GM19238 (cell line): ENCODE results near the gene AAK1.
"Not testable (repeated sequence)": the region's sequence is repeated elsewhere in the genome, so short reads cannot be mapped to it uniquely, and the experiment has no call there.

Experiments used
- DNase-seq: peaks from one replicate; pipeline ENCODE4 v3.0.0; 2011; ENCODE audit warnings: low spot score; ENCODE audit not compliant: insufficient read length

The AAK1 gene

DNA sequence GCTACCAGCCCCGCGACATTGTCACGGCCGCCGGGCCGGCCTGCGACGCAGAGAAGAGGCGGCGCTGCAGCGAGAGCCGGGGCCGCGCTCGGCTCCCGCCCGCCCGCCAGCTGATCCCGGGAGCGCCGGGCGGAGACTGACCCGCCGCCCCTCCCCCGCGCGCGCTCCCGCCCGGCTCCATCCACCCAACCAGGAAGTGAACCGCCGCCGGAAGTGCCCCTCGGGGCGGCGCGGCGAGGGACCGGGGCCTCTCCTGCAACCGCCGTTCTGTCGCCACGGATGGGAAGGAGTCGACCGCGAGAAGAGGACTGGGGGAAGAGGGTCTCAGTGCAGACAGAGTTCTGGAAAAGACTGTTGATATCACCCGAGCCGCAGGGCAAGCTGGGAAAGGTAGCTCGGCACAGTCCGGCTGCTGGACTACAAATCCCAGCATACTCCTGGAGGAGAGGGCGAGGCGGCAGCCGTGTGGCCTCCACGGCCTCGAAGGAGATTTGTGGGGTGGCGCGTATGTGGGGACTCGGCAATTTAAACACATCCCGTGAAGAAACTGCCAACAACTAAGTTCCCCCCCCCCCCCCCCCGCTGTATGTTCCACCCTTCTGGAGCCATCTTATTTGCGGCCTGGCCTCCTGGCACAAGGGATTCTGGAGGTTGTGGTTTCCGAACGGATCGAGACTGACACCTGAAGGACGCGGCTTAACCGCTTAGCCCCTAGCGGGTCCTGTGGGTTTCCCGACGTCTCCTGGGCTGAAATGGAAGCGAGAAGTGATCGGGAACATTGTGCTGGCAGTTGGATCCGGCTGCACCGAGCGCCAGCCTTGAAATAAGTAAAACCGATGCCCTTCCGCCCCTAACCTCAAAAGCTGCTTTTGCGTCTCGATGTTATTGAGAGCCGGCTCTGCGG is at the start of gene AAK1:
AAK1 (minus strand) TSS at position 138 of the 904 bp plus-strand sequence. CDS start 699 bp downstream, outside the sequence.
- DNase-seq, result peak; percentile 74

DNA sequence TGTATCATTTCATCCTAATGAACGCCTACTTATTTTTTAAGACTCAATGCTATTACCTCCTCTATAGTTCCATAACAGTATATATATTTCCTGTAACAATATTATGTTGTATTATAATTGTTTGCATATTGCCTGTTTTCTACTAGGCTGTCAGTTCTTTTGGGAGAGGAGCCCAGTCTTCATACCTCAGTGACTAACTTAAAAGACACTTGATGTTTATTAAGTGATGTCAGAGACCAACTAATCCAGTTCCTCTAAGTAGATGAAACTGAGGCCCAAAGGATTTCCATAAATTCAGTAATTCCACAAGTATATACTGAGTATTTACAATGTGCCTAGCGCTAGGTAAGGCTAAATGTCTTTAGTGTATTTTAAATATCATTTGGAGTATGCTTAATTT is 48.9 kb upstream of the AAK1 start:
- no peak for DNase-seq

DNA sequence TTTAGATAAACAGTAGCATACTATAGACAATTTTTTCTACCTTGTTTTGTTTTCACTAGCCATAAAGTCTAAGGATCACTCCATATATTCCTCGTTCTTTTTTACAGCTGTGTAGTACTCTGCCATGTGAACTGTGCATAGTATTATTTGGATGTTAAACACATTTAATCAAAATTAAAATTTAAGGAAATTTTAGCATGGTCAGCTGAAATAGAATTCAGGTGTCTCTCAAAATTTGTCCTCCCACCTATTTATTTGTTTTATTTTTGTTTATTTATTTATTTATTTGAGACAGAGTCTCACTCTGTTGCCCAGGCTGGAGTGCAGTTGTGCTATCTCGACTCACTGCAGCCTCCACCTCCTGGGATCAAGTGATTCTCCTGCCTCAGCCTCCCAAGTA is 46.4 kb upstream of the AAK1 start:
- no peak for DNase-seq

DNA sequence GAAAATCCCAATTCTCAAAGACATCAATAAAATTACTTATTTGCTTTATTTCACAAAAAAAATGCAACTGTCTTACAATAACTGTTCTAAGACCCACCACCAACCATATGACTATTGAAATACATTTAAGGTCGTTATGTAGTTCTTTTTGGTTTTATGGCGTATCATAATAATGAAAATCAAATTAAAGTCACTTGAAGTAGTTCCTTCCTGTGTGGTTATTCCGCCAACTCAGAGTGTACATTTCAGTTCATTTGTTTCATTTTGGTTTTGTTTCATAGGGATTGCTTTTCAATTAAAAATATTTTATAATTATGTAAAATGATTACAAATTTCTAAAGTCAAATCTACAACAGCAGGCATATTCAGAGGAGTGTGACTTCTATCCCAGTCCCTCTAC is 45.9 kb upstream of the AAK1 start:
- no peak for DNase-seq

DNA sequence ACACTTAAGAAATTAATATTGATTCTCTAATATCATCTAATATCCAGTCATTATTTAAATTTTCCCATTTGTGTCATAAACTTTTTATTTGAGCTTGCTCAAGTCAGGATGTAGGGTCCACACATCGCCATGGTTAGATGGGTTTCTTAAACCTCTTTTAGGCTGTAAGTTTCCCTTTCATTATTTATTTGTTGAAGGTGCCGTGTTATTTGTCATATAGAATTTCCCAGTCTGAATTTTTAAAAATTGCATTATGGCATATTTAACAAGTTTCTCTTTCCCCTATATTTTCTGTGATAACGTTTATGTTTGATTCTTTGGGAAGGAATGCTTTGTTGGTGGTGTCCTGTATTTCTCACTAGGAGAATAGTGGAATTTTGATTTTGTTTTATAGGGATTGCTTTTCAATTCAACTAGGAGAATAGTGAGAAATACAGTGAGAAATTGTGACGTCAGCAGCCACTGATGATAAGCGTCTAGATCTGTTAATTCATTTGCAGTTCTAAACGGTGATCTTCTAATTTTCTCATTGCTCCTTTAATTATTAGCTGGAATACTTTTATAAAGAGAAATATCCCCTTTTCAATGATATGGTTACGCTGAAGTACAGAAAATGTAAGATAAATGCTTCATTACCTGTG is 44.6 kb upstream of the AAK1 start:
- DNase-seq, result no peak

DNA sequence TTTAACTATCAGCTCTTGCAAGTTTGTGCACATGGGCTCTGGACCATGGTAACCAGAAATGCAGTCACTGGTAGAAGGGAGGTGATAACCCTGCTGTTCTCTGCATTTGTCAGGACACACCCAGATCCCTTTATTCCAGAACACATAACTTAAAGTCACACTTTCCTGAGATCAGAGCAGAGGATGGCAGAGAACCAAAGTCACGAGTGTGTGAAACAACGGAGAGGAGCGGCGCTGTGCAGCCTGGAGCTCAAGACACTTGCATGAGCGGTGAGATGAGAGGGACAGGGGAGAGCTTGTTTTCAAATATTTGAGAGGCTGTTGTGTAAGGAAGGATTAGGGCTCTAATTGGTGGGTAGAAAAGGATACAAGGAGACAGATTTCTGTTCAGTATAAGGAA is 43.3 kb upstream of the AAK1 start:
- DNase-seq, result no peak

DNA sequence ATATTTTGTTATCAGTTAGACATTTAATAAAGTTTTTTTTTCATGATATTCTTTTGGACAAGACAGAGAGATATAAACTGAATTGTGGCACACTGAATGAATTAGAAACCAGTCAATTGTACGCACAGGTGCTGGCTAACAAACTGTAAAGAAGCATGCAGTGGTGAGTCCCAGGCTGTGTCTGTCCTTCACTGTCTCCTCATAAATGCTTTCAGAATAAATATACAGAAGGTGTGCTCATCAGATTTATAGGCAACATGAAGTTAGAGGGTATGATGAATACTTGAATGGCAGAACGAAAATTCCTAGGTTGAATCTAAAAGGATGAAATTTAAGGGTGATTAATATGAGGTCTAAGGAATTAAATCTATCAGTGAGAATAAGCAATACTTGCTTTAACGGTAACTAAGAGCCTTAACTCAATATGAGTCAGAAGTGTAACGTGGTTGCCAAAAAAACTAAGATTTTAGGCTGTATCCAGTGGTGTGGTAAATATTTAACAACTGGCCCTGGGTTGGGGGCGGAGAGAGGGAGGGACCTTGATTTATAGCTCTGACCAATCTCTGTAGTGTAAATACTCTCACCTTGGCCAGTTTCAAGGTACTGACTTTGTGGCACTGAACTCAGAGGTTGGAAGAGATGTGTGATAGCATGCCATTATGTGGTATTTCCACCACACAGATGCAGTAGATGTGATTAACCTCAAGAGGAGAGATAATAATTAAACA is 41.9 kb upstream of the AAK1 start:
- DNase-seq, result no peak

DNA sequence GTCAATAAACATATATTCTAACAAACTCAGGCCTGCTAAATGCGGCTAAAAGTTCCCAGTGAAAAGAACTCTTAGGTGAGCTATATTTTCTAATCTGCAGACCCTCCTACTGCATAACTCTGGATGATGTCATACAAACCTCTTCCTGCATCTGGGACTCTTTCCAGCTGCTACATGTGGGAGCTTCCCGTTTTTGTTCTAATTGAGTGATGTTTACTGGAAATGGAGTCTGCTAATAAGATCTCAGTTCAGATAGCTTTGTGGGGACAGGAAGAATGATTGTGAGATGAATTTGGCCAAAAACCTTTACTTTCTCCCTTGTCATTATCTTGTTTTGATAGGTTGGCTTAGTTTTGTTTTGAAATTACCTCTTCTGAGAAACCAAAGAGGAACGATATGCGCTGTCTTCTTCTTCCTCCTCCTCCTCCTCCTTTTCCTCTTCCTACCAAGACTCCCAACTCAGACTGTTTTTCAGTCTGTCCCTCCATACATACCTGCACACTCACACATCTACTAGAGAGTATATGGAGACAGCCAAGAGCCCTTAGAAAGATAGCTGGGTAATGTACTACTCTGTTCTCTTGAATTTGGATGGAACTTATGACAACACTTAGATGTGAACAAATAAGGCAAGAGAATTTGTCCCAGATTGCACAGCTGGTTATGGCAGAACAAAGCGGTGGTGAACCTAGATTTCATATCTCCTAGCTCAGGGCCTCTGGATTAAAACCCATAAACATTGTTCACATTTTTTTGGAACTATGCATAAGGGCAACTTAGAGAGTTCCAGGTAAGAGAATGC is 39.8 kb upstream of the AAK1 start:
- no peak for DNase-seq

DNA sequence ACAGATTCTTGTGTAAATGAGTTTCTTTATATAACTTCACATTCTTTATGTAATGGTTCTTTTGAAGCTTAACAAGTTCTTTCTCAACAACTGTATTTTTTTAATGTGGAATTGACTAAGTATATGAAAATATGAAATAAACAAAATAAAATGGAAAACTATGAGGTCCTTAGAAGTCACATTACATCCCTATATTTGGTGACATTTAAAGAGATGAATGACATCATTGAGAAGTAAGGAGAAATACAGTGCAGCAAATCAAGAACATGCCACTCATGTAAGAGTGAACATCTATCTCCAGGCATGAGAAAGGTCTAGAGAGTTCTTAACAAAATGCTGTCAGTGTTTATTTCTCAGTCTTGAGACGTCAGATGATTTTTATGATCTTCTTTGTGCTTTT is 39.0 kb upstream of the AAK1 start:
- DNase-seq, result no peak

DNA sequence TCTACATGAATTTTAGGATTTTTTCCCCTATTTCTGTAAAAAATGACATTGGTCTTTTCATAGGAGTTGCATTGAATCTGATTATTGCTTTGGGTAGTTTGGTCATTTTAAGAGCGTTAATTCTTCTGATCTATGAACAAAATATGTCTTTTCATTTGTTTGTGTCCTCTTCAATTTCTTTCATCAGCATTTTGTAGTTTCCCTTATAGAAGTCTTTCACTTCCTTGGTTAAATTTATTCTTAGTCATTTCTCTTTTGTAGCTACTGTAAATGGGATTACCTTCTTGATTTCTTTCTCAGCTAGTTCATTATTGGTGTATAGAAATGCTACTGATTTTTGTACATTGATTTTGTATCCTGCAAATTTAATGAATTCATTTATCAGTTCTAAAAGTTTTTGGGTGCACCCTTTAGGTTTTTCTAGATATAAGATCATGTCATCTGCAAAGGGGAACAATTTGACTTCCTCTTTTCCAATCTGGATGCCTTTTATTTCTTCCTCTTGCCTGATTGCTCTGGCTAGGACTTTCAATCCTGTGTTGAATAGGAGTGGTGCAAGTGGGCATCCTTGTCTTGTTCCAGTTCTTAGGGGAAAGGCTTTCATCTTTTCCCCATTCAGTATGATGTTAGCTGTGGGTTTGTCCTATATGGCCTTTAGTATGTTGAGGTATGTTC is 36.6 kb upstream of the AAK1 start:
- DNase-seq, result no peak

DNA sequence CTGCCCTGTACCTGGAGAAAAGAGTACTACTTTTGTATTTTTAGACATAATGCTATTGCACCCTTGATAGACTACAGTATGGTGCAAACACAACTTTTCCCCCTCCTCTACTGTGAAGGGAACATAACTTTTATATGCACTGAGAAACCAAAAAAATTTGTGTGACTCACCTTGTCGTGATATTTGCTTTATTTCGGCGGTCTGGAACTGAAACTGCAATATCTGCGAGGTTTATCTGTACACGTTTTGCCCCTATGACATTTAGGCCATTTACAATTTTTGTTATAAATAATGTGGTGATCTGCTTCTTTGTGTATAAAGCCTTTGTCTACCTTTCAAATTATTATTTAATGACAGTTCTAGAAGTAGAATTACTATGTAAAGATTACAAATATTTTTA is 34.4 kb upstream of the AAK1 start:
- no peak for DNase-seq

DNA sequence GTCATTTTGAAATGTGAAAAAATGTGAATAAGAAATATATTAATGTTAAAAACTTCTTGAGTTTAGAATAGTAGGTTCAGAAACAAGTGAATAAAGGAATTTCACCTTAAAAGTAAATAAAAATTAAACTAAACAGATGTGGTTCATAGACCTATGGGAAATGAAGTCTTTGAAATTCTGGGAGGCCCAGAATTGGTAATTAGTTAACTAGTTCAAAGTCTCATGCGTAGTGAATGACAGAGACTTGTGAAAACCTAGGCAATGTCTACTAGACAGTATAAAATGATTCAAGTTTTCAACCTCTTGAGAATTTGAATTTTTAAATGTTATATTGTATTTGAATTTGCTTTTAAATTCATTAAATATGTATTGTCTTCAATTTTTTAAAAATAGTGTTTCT is 32.6 kb upstream of the AAK1 start:
- DNase-seq, result no peak

DNA sequence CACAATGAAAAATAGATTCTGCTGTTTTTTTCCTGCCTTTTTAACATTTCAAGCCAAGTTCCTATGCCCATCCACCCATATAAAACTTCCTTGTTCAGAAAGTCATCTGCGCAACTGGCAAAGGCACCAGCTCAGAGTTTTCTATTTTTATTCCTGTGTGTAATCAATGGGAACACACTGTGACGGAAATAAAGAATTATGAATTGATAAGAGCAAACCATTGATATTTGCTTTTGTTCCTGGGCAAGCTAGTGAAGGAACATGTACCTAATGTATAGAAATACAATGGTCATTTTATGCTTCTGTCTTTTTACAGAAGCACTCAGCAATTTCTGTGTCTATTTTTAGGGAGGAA is 30.8 kb upstream of the AAK1 start:
- DNase-seq, result no peak

DNA sequence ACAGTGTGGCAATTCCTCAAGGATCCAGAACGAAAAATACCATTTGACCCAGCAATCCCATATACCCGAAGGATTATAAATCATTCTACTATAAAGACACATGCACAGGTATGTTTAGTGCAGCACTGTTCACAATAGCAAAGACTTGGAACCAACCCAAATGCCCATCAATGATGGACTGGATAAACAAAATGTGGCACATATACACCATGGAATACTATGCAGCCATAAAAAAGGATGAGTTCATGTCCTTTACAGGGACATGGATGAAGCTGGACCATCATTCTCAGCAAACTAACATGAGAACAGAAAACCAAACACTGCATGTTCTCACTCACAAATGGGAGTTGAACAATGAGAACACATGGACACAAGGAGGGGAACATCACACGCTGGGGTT is 29.6 kb upstream of the AAK1 start:
- DNase-seq, result not testable (repeated sequence)

DNA sequence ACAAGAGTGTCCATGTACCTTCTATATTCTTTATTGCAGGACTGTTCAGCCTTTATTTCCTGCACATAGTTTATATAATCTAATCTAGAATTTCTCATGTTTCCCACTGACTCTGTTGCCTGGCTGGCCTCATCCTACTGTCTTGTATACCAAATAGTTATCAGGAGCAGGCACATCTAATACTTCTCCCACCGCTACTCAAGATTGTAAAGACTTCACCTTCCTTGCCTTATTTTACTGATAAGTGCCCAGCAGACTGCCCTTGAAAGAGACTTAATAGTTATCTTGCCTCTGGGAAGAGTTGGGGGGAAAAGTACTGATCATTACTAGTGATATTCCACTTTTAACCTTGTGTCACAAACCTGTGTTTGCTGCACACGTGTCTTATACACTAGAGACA is 26.1 kb upstream of the AAK1 start:
- no peak for DNase-seq

DNA sequence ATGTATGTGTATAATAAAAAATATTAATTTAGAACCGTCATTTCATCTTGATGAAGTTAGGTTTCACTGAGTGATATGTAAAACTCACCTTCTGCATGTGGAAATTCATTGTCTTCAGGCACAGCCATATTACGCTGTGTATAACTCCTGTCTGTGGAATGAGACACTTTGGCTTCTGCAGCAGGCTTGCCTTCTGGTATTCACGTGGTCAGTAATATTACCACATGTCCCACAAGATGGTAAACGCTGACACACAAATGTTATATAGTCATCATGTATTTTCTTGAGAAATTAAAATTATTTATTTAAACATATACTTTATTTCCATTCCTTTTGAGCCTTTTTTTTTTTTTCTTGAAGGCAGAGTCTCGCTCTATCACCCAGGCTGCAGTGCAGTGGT is 25.1 kb upstream of the AAK1 start:
- no peak for DNase-seq

DNA sequence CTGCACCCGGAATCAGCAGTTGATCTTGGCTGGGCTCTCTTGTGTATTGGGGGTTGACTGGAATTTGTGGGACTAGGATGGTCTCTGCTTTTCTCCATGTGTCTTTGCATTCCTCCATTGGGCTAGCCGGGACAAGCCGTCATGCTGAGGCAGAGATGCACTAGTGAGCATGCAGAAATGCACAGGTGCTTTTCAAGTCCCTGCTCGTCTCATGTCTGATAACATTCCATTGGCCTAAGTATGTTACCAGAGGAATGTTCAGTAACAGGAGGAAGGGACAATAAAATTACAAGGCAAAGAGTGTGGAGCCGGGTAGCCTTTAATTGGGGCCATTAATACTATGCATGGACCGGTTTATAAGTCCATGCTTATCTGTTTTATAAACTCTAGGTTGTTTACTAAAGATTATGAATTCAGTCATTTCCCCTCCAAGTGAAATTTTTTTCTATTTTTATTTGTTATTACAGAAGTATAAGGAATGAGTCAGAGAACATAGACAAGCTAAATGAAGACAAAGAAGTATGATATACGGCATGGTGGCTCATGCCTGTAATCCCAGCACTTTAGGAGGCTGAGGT is 24.4 kb upstream of the AAK1 start:
- no peak for DNase-seq

DNA sequence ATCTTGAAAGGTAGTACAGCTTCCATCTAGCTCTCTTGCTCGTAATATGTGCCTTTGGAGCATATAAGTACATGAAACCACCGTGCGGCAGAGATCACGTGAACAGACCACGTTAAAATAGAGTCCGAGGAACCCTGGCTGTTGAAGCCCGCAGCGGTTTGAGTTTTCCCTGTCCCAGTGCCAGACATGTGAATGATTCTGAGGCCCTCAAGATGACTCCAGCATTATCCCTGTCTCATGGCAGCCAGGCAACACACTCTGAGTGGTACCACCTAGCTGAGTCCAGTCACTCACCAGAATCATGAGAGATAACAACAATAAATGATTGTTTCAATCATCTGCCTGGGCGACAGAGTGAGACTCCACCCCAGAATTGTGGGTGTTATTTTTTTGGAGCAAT is 21.6 kb upstream of the AAK1 start:
- no peak for DNase-seq

DNA sequence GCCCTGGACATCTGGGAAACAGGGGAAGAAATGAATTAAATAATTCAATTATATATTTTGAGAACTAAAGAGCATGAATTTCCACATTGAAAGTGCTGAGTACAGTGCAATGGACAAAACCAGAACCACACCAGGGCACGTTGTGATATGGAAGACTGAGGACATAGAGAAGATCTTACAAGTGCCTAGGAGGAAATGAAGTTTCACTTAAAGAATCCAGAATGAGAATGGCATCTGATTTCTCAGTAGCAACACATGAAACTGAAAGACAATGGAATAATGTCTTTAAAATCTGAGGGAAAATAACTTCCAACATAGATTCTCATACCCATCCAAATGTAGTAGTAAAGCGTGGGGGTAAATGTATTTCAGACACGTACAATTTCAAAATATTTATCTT is 20.3 kb upstream of the AAK1 start:
- DNase-seq, result no peak

DNA sequence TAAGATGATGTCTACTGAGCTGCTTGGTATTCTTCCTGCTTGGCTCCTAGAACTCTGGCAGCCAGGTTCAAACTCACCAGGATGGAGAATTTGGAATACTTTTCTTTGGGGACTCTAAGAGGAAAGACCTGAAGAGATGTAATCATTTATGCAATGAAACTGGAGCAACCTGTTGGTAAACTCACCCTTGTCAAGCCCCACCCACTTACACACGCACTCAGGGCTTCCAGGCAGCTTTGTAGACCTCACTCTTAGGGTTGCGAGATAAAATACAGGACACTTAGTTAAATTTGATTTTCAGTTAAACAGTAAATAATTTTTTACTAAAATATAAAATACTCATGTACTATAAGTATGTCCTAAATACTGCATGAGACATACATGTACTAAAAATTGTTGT is 19.0 kb upstream of the AAK1 start:
- DNase-seq, result not testable (repeated sequence)

DNA sequence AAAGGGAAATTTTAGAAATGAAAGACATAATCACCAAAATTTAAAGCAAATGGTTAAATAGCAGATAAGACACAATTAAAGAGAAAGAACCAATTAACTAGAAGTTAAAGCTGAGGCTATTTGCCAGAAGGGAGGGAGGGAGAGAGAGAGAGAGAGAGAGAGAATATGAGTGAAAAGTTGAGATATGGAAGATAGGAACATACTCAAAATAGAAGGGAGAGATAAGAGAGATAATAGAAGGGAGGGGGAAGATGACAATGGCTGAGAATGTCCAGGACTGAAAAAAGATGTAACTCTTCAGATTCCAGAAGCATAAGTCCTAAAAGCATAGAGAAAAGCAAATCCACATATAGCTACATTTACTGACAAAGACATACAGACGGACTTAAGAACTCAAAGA is 17.1 kb upstream of the AAK1 start:
- DNase-seq, result no peak
